HG03442 (cell line): ENCODE results near the gene RFPL3.

Source experiments
- ATAC-seq: cut with Tn5 transposase; IDR thresholded peaks from one replicate; pipeline ENCODE4 v1.9.1; 2021; ENCODE audit warnings: mild to moderate bottlenecking, moderate library complexity; ENCODE audit not compliant: unreplicated experiment

Gene RFPL3

DNA sequence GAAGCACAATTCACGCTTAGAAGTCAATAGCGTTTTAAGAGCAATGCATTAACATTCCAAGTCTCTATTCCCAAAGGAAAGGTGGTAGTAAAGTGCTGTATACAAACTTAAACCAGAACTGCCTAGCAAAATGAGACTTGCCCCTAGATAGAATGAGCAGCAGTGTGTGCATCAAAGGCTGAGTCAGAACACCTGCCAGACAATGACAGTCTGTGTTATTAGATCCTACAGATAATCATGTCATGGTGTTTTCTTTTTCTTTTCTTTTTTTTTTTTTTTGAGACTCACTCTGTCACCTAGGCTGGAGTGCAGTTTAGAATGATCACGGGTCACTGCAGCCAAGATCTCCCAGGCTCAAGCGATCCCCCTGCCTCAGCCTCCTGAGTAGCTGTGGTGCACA, 52.8 kb downstream of the RFPL3 start:
- no peak for ATAC-seq
